Measurements from ENCODE around the gene NRN1L.
A peak's percentile ranks its signal among the peaks of the same experiment; 100 is the strongest.
"Not testable (repeated sequence)": the region's sequence is repeated elsewhere in the genome, so short reads cannot be mapped to it uniquely, and the experiment has no call there.

NRN1L gene

GRCh38 chr16:67883872-67884261 lies 818 bp upstream of the NRN1L start:
- peak; percentile 19 for DNase-seq

- no peak for DNase-seq
Observed at GRCh38 chr16:67885545-67885944, 860 bp downstream of the NRN1L start.

- no peak for DNase-seq
Observed at GRCh38 chr16:67885976-67886375, 1.3 kb downstream of the NRN1L start.

- DNase-seq: no peak
Observed at GRCh38 chr16:67886387-67886786, 1.7 kb downstream of the NRN1L start.

- no peak for DNase-seq
Observed at GRCh38 chr16:67888331-67888730, 3.6 kb downstream of the NRN1L start.

- no peak for DNase-seq
Observed at GRCh38 chr16:67892375-67892774, 7.7 kb downstream of the NRN1L start.

GRCh38 chr16:67892899-67893742 lies 8.4 kb downstream of the NRN1L start, which contains the start of gene PSKH1:
Gene PSKH1 (plus strand): TSS chr16:67893254. CDS start chr16:67908750, 15,496 bp downstream.
- peak; percentile 96 for DNase-seq

- DNase-seq: no peak
Observed at GRCh38 chr16:67893743-67894399, 9.2 kb downstream of the NRN1L start.

- no peak for DNase-seq
Observed at GRCh38 chr16:67897231-67897630, 12.5 kb downstream of the NRN1L start.

GRCh38 chr16:67901734-67902133 lies 17.0 kb downstream of the NRN1L start:
- DNase-seq: no peak

- no peak for DNase-seq
Observed at GRCh38 chr16:67902831-67903230, 18.1 kb downstream of the NRN1L start.

- DNase-seq: no peak
Observed at GRCh38 chr16:67907397-67908180, 22.9 kb downstream of the NRN1L start.

GRCh38 chr16:67909056-67909742 lies 24.5 kb downstream of the NRN1L start:
- no peak for DNase-seq

- DNase-seq: no peak
Observed at GRCh38 chr16:67910158-67910557, 25.5 kb downstream of the NRN1L start.

GRCh38 chr16:67914758-67915495 lies 30.2 kb downstream of the NRN1L start:
- no peak for DNase-seq

- not testable (repeated sequence) for DNase-seq
Observed at GRCh38 chr16:67915496-67915769, 30.7 kb downstream of the NRN1L start.

- no peak for DNase-seq
Observed at GRCh38 chr16:67915831-67916723, 31.4 kb downstream of the NRN1L start.

- no peak for DNase-seq
Observed at GRCh38 chr16:67917140-67917851, 32.6 kb downstream of the NRN1L start.

- DNase-seq: peak; percentile 89
Observed at GRCh38 chr16:67917852-67918236, 33.2 kb downstream of the NRN1L start.

- DNase-seq: no peak
Observed at GRCh38 chr16:67919622-67920221, 35.0 kb downstream of the NRN1L start.
